GM11168 (cell line): ENCODE results near the gene GPATCH8.

Experiments used
- in situ Hi-C: fragments of 300-500 bp; cut with MboI; formaldehyde crosslinking; loops from one replicate; pipeline ENCODE4 v1.12.0; 2022; ENCODE audit warnings: low sequenced_read_pairs; ENCODE audit not compliant: unreplicated experiment

GPATCH8 gene

DNA sequence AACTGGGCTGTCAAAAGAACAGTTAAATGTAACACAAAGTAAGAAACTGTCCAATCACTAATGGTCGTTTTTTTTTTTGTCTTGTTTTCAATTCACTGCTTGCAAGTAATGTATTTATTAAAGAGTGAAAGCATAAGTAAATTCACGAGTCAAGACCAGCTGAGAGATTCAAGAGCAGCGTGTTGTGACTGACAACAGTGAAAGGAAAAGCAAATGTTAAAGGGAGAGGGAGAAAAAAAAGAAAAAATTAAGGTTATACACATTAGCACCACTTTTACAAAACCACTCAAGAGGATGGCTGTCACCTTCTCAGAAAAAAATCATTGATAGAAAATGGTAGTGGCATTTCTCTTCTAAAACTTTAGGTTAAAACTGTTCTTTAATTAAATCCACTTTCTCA, 36.1 kb downstream of the GPATCH8 start:
- in situ Hi-C loops = no loop called here

DNA sequence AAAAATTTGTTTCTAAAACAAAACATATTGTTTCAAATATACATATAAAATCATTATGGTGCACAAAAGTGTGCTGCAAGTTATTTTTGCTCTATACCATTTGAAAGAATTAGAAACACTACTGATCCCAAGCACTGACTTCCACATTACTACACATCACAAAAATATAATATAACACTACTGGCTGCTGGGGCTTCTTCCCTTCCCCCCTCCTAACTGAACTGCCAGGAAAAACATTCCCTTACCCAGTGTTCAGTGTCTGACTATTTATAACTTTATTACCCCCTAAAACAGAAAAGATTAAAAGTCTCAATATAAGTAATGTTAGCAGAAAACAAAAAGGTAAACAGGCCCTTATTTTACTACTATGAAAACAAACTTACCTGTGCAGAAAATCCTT, 36.9 kb downstream of the GPATCH8 start:
- in situ Hi-C loops = no loop called here

DNA sequence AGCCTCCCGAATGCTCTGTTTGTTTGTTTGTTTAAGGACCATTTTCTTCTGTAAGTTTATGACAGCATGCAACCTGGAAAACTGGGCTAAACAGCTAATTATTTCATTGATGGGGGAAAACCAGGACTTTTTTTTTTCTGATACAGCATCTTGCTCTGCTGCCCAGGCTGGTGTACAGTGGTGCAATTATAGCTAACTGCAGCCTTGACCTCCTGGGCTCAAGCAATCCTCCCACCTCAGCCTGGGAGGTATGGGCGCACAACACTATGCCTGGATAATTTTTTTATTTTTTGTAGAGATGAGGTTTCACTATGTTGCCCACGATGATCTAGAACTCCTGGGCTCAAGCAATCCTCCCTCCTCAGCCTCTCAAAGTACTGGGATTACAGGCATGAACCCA, 37.3 kb downstream of the GPATCH8 start:
- in situ Hi-C loops = no loop called here

DNA sequence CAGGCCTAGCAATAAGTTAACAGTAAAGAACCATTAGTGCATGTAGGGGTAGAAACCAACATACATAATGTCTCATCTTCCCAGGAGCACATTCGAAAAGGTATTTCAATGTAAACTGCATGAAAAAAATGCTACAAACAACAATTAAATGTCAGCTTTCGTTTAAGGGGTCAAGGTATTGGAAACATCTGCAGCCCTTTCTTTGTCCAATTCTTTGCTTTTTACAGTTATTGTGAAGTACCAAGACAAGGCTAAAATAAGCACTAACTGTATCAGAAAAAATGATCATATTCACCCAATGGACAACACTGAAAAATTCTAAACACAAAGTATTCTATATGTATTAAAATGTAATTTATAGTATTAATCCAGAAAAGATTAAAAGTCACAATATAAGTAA, 37.9 kb downstream of the GPATCH8 start:
- in situ Hi-C loops = no loop called here

DNA sequence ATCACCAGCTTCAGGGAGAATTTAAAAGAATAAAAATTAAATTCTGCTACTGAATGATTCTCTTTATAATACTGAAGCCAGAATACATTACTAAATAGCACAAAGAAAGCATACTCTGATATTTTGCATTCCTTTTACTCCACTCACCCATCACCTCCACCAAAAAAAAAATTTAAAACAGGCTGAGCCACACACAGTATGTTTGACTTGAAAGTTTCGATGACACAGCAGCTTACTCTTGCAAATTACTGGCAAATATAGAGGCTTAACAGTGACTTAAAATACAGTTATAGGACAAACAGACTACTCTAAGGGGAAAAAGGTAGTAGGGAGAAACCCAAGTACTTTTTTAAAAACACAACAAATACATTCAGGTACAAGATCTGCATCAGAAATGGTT, 39.2 kb downstream of the GPATCH8 start:
- in situ Hi-C loops = no loop called here

DNA sequence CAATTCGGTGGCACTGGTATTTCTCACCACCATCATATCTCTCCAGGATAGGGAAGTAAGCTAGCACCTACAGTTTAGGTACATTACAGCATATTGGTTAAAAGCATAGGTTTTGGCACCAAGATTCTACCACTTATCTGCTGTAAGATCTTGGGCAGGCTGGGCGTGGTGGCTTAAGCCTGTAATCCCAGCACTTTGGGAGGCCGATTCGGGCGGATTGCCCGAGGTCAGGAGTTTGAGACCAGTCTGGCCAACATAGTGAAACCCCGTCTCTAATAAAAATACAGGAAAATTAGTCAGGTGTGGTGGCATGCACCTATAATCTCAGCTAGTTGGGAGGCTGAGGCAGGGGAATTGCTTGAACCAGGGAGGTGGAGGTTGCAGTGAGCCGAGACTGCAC, 51.4 kb downstream of the GPATCH8 start:
- in situ Hi-C loops = no loop called here

DNA sequence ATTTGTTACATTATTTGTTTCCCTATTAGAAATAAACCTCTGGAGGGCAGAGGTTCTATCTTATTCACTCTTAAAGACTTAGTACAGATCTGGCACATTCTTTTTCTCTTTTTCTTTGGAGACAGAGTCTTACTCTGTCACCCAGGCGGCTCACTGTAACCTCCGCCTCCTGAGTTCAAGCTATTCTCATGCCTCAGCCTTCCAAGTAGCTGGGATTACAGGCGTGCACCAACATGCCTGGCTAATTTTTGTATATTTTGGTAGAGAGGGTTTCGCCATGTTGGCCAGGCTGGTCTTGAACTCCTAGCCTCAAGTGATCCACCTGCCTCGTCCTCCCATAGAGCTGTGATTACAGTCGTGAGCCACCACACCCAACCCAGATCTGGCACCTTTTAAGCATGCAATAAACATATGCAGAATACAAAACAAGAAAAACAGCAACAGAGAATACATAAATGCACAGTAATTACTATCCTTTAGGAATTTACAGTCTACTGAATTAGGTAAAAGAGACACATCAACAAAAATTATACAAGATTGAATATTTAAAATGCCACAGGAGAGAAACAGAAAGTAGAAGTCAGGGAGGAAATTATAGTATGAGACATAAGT, 52.1 kb downstream of the GPATCH8 start:
- in situ Hi-C loops = no loop called here

DNA sequence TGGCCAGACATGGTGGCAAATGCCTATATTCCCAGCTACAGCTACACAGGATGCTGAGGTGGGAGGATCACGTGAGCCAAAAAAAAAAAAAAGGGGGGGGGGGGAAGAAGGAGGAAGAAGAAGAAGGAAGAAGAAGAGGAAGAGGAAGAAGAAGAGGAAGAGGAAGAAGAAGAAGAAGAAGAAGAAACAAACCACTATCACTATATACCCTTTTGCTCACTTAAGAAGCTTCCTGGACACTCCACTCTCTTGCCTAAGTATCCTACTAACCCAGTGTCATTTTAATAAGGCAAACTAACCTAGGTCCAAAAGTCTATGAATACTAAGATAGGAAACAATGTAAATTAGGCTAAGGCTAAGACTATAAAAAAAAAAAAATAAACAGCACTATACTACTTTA, 54.8 kb downstream of the GPATCH8 start:
- in situ Hi-C loops = no loop called here

DNA sequence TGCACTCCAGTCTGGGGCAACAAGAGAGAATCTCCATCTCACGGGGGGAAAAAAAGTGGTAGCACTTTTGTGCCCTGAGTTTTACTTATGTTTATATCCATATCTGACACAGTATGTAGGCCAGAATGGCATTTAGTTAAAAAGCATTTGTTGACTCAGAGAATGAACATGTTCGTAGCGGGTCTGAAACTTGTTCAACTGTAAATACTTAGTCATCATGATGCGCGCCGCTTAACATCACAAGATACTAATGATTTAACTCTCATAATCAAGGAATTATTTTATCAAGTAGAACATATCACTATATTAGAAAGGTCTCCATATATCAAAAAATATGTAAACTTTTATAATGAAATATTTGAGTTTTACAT, 58.5 kb downstream of the GPATCH8 start:
- in situ Hi-C loops = no loop called here

DNA sequence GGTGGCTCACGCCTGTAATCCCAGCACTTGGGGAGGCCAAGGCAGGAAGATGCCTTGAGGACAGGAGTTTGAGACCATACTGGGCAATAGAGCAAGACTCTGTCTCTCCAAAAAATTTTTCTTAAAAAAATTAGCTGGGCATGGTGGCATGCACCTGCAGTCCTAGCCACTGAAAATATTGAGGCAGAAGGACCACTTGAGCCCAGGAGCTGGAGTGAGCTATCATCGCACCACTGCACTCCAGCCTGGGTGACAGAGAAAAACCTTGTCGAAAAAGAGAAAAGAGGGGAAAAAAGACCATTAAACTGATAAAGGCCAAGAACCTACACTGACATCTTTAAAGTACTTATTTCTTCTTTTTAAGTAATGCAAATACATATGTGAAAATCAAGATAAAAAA, 60.4 kb downstream of the GPATCH8 start:
- in situ Hi-C loops = no loop called here

DNA sequence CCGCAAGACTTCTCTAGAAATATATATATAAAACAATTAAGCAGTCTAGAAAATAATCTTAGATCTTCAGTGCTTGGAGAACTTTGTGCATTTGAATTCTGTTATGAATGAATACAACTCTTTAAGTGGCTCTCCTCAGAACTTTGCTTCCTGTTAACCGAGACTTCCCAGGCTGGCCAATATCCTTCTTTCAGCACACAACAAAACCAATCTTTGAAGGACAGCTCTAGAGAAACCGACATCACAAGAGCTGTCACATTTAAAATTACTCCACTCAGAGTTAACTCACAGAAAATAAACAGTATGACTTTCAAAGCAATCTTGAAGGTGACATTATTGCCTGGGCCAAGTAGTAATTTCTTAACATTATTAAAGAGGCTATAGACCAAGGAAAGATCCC, 64.0 kb downstream of the GPATCH8 start:
- in situ Hi-C loops = no loop called here

DNA sequence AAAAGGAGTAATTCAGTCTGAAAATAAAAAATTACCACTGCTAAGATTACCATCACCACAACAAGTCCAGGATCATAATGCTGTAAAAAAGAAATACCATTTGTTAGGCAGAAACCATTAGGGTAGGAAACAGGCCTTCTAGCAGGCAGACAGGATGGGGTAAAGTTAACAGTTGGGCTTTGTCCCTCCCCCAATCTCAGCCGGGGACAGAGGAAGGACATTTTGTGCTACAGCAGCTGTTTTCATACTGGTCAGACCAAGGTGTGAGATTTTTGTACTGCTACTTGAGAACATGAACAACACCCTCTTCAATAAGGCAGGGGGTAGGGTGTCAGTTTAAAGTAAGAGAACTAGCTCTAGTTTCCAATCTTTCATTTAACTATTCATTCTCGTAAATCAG, 64.6 kb downstream of the GPATCH8 start:
- in situ Hi-C loops = no loop called here

DNA sequence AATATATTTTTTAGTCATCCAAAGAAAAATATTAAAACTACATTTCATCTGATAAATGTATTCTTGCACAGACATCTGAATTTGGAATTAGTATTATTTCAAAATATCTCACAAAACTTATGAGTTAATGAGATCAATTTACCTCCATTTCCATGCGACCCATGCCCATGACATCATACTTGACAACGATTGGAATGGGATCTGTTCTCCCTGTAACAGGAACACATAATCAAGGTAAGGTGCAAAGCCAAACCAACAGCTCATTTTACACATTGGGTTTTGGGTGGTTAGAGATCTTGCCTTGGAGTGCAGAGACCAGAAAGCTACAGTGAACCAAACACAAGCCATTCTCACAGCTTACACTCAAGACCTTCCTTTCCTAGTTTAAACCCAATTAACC, 66.9 kb downstream of the GPATCH8 start:
- in situ Hi-C loops = no loop called here

DNA sequence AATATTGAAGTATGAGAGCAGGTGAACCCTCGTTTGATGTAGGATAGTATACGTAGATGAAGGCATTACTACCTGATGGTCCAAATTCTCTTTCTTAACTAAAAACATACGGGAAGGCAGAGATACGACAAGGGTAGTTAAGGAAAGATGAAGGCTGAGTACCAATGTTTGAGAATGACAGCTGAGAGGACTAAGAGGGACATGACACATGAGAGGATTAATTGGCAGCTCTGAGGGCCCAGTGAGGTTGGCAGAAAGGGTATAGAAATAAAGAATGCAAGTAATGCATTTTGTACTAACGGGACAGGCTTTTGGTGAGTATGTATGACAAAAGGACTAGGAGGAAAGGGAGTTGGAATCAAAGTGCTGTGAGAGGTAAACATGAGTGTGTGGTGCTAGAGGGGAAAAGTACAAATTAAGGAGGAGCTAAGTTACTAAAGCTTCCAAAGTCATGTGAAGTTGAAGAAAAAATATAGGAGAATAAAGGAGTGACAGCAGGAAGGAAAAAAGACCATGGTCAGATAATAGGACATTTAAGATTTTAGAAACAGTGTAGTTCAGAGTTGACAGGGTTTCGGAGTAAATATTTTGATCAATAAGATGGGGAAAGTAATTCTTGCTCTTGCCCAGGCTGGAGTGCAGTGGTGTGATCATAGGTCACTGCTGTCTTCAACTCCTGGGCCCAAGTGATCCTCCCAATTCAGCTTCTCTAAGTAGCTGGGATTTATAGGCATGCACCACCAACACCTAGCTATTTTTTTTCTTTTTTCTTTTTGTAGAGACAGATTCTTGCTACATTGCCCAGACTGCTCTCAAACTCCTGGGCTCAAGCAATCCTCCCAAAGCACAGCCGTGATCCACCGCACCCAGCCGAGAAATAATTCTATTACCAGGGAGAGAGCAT, 70.7 kb downstream of the GPATCH8 start:
- in situ Hi-C loops = no loop called here

DNA sequence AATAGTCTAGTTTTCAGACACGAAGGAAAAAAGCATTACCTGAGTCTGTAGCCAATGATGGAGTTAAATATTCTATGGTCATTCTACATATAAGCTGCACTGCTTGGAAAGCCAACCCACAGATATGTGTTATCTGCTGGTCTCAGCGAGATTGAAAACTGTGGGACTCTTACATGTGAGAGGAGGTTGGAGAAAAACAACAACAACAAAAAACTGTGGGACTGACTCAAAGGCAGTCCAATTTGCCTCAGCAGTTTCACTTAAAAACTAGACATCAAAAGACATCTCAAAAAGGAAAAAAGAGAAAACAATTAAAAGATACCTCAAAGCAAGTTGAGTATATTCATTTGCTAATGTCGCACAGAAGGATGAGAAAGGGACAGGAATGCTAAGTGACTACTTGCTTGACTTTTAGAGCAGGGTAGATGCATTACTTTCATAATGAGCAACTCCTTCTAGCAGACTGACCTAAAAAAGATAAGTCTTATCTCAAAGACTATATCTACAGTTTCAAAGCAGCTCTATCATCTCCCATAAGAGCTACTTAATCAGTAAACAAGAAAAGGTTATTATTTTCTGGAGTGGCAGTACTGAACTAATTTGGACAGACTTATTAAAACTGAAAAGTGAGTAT, 78.3 kb downstream of the GPATCH8 start:
- in situ Hi-C loops = no loop called here

DNA sequence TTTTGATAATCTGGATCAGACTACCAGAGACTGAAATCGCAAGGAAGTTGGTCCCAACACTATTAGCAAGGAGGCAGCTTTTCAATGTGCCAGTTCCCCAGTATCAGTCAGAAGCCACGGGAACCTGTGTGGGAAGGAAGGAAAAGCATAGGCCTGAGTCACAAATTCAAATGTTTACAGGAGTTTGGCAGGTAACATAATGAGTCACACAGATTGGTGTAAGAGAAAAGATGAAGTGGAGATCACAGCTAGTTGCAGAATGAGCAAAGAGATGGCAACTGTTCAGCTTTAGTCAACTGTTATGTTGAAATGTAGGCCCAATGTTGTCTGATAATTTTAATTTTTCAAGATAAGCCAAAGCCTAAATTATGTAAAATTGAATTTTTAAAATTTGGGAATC, 85.7 kb downstream of the GPATCH8 start:
- in situ Hi-C loops = no loop called here

DNA sequence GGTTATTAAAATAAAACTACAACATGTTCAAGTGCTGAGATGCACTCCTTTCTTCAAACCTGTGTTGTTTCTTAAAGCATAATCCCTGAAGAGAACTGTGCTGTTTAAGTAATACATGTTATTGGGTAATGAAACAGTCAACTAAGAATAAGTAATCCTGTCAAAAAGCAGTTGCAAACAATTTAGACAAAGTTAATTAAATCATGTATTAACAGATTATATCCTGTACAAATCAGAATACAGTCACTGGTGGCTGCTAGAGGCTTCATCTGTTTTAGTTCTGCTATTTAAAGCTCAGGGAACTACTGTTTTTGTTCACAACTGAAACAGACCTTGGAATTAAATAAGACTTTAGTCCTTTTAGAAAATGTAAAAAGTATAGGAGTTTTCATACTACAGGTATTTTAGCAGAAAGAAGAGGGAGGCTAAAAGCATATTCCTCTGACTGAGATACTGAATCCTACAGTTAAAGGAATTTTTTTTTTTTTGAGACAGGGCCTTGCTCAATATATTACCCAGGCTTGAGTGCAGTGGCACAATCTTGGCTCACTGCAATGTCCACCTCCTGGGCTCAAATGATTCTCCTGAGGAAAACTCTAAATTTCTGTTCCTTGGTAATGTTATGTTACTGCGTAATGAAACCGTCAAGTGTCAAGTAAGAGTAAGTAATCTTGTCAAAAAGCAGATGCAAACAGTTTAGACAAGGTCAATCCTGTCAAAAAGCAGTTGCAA, 86.5 kb downstream of the GPATCH8 start:
- in situ Hi-C loops = no loop called here

DNA sequence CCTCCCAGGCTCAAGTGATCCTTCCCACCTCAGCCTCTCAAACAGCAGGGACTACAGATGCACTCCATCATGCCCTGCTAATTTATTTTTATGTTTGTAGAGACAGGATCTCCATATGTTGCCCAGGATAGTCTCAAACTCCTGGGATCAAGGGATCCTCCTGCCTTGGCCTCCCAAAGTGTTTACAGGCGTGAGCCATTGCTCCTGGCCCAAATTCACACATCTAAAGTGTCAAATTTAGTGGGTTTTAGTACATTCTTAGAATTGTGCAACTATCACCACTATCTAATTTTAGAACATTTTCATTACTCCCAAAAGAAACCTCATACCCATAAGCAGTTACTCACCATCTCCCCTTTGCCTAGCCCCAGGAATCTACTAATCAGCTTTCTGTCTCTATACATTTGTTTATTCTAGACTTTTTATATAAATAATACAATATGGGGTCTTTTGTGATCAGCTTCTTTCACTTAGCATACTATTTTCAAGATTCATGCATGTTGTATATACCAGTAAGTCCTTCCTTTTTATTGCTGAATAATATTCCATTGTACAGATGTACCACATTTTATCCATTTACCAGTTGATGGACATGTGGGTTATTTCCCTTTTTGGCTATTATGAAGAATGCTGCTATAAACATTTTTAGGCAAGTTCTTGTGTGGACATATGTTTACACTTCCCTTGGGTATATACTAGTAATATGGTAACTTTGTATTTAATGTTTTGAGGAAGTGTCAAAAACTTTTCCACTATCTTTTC, 88.6 kb downstream of the GPATCH8 start:
- in situ Hi-C loops = no loop called here

DNA sequence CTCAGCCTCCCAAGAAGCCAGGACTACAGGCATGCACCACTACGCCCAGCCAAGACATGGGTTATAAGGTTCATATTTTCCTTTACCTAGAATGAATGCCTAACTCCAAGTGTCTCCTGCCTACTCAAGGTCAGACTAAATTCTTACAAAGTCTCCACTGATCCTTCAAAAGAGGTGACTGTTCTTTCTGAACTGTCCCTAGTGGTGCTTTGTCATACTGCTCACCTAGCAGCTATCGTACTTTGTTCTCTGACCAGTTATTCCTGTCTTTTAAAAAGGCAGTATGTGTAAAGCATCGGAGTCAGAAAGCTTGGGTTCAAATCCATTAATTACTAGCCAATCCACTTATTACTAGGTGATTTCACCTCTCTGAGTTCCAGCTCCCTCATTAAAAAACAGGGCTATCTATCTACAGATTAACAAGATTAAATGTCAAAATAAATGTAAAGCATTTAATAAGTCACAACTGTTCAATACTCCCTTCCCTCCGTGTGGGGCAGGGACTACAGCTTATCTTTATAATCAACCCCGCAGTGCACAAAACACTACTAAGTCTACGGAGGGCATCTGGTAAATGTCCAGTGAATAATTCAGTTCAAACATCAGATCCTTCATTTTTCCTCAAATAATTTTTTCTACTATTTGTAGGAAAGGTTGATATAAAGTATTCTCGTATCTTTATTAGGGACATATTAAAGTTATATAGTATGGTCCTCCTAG, 93.7 kb downstream of the GPATCH8 start:
- in situ Hi-C loops = no loop called here

DNA sequence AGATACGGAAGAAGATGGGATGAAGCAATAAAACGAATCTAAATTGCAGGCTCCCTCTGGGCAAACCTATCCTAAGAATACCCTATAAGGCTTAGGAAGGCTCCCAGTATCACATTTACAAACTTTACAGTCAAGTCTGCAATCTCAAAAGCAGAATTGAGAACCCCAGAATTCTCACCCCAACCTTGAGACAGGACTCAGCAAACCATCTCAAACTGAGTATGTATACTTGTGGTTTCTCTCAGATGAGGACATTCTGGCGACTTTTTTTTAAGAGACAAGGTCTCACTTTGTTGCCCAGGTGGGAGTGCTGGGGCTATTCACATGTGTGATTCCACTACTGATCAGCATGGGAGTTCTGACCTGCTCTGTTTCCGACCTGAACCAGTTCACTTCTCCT, 94.4 kb downstream of the GPATCH8 start:
- in situ Hi-C loops = no loop called here
